Osteocyte (in vitro differentiated cells): ENCODE data around the gene CADPS. TPM values are rescaled to one million over a fixed set of nuclear protein-coding genes. Genes with fewer than 3 reads are reported as not detected.

Experiments used
- DNase-seq: peaks from one replicate; pipeline ENCODE4 v3.0.0; 2021; ENCODE audit warnings: mixed read lengths; ENCODE audit not compliant: unreplicated experiment; ENCODE audit errors: extremely low spot score
- H3K27ac Mint-ChIP-seq: one replicate; pipeline ENCODE4 v1.8.0; 2021; ENCODE audit warnings: mild to moderate bottlenecking, mixed read lengths; ENCODE audit not compliant: unreplicated experiment
- H3K27me3 Mint-ChIP-seq: one replicate; pipeline ENCODE4 v1.8.0; 2021; ENCODE audit warnings: mixed read lengths; ENCODE audit not compliant: unreplicated experiment
- H3K36me3 Mint-ChIP-seq: one replicate; pipeline ENCODE4 v1.8.0; 2021; ENCODE audit warnings: mixed read lengths; ENCODE audit not compliant: unreplicated experiment
- H3K4me1 Mint-ChIP-seq: one replicate; pipeline ENCODE4 v1.8.0; 2021; ENCODE audit warnings: mixed read lengths; ENCODE audit not compliant: unreplicated experiment
- H3K4me3 Mint-ChIP-seq: one replicate; pipeline ENCODE4 v1.8.0; 2021; ENCODE audit warnings: mild to moderate bottlenecking, moderate library complexity, mixed read lengths; ENCODE audit not compliant: unreplicated experiment
- H3K9me3 Mint-ChIP-seq: one replicate; pipeline ENCODE4 v1.8.0; 2021; ENCODE audit warnings: mixed read lengths; ENCODE audit not compliant: unreplicated experiment
- total RNA-seq: library from RNA; stranded (reverse); gene quantifications from 2 replicates; pipeline ENCODE4 v1.2.1, GENCODE V29; 2021
- TF ChIP-seq, protein P1 (sequence below): fragments of 200-600 bp; sonication (generic); IDR thresholded peaks from 2 replicates; pipeline ENCODE4 v1.5.0; 2021; ENCODE audit warnings: antibody characterized with exemption, mild to moderate bottlenecking, moderate library complexity

CADPS gene
- total RNA-seq, 1 donor from 2014 or later, result not detected

- H3K9me3 Mint-ChIP-seq, result no peaks in the 10 kb centered on the region
- TF ChIP-seq, protein P1, sequence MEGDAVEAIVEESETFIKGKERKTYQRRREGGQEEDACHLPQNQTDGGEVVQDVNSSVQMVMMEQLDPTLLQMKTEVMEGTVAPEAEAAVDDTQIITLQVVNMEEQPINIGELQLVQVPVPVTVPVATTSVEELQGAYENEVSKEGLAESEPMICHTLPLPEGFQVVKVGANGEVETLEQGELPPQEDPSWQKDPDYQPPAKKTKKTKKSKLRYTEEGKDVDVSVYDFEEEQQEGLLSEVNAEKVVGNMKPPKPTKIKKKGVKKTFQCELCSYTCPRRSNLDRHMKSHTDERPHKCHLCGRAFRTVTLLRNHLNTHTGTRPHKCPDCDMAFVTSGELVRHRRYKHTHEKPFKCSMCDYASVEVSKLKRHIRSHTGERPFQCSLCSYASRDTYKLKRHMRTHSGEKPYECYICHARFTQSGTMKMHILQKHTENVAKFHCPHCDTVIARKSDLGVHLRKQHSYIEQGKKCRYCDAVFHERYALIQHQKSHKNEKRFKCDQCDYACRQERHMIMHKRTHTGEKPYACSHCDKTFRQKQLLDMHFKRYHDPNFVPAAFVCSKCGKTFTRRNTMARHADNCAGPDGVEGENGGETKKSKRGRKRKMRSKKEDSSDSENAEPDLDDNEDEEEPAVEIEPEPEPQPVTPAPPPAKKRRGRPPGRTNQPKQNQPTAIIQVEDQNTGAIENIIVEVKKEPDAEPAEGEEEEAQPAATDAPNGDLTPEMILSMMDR, result no peak
- no peak for DNase-seq
Measured at GRCh38 chr3:62356356-62356755, 518.9 kb downstream of the CADPS start.

DNA sequence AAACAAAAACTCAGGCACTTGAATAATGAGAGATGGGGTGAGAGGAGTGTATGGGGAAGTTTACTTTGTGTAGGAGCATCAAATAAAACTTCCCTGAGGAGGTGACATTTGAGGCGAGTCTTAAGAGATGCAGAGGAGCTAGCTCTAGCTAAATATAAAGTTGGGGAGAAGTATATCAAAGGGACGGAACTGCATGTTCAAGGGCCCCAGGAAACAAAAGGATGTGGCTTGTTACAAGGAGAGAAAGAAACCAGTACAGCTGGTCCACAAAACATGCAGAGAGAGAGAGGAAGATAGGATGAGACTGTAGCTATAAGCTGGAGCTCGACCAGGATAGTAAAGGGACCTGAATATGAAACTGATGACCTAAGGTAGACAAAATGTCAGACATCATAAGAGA, 519.5 kb downstream of the CADPS start:
- DNase-seq, result no peak
- Mint-ChIP-seq H3K27me3 (peaks cover 37% of the 10 kb centered on the region), H3K4me3 (no peak overlapping the region), H3K4me1 (no peaks in the 10 kb centered on the region), H3K36me3 (no peaks in the 10 kb centered on the region), H3K9me3 (no peaks in the 10 kb centered on the region), H3K27ac (no peak overlapping the region)
- TF ChIP-seq, protein P1, result no peak

More at GRCh38 chr3:62356356-62356755, 518.9 kb downstream of the CADPS start:
- no peak overlapping the region for H3K4me3 Mint-ChIP-seq
- H3K27ac Mint-ChIP-seq, result no peak overlapping the region
- H3K27me3 Mint-ChIP-seq, result peaks cover 37% of the 10 kb centered on the region
- no peaks in the 10 kb centered on the region for H3K36me3 Mint-ChIP-seq
- H3K4me1 Mint-ChIP-seq, result no peaks in the 10 kb centered on the region
